ENCODE measurements around the gene WDR33.
"Not testable (repeated sequence)": the region's sequence is repeated elsewhere in the genome, so short reads cannot be mapped to it uniquely, and the experiment has no call there.

WDR33 gene

DNA sequence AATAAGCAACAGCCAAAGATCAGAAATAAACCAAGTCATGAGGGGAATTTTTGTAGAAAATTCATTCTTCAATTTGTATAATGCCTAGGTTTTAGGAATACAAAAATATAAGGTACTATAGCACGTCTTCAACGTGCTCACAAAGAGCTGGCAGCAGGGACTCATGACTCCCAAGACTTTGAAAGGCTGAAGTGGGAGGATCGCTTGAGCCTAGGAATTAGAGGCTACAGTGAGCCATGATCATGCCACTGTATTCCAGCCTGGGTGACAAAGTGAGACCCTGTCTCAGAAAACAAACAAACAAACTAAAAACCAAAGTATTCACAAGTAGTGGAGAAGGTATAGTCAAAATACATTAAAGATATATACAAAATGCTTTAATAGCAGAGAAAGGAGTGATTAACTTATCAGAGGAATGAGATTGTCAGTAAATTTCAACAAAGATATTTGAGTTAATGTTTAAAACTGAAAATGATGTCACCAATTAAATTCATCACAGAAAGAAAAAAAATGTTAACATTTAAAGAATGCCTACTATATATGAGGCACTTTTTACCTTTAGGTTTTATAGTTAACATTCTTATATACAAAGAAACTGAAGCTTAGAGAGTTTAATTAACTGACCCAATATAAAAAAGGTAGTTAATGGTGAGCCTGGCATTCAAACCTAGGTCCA, 3.2 kb downstream of the WDR33 start:
- no peak for DNase-seq

DNA sequence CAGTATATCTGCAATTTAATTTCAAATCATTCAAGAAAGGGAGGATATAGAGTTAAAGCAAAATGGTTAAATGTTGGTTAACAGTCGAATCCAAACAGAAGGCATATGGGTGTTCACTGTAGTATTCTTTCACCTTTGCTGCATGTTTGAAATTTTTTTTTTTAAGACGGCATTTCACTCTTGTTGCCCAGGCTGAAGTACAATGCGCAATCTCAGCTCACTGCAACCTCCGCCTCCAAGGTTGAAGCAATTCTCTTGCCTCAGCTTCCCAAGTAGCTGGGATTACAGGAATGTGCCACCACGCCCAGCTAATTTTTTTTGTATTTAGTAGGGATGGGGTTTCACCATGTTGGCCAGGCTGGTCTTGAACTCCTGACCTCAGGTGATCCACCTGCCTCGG, 4.1 kb downstream of the WDR33 start:
- DNase-seq: not testable (repeated sequence)

GRCh38 chr2:127805491-127805890, 5.5 kb downstream of the WDR33 start:
- DNase-seq: no peak

DNA sequence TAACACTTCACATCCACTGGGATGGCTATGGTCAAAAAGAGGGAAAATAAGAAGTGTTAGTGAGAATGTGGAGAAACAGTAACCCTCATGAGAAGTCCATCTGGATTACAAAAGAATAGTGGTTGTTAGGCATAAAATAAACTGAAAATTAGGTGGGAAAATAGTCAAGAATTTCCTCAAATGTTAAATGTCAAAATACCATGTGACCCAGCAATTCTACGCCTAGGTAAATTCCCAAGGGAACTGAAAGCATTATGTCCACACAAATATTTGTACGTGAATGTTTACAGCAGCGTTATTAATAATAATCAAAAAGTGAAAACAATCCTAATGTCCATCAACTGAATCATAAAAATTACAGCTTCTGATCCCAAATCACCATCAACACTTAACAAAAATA, 11.0 kb downstream of the WDR33 start:
- no peak for DNase-seq

GRCh38 chr2:127796389-127796788, 14.6 kb downstream of the WDR33 start:
- DNase-seq: no peak

GRCh38 chr2:127794901-127795300, 16.1 kb downstream of the WDR33 start:
- DNase-seq: not testable (repeated sequence)

DNA sequence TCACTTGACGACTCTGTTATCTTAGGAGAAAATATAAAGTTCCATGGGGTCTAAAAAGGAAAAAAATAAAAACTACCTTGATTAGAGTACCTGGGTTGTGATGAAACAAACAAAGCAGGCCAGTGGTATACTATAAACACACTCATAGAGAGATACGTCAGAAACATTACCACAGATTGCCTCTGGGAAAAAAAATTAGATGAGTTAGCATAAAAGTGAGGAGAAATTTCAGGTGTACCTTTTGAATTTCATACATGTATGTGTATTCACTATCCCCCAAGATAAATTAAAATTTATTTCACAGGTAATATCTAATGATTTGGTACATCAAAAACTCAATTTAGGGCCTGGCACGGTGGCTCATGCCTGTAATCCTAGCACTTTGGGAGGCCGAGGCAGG, 18.2 kb downstream of the WDR33 start:
- DNase-seq: no peak

- no peak for DNase-seq
These were observed 20.1 kb downstream of the WDR33 start for GRCh38 chr2:127790694-127791529.

DNA sequence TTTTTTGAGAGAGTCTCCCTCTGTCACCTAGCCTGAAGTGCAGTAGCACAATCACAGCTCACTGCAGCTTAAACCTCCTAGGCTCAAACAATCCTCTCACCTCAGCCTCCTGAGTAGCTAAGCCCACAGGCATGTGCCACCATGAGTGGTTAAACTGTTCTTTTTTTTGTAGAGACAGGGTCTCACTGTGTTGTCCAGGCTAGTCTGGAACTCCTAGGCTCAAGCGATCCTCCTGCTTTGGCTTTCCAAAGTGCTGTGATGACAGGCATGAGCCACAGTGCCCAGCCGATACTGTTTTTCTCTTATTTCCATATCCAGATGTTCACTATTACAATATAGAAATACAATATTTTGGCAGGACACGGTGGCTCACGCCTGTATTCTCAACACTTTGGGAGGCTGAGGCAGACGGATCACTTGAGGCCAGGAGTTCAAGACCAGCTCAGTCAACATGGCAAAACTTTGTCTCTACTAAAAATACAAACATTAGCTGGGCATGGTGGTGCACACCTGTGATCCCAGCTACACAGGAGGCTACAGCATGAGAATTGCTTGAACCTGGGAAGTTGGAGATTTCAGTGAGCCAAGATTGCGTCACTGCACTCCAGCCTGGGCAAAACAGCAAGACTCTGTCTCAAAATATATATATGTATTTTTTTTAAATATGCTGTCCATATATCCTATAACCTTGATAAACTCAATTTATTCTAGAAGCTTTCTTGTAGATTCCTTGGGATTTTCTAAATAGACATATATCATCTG, 24.7 kb downstream of the WDR33 start:
- no peak for DNase-seq

DNA sequence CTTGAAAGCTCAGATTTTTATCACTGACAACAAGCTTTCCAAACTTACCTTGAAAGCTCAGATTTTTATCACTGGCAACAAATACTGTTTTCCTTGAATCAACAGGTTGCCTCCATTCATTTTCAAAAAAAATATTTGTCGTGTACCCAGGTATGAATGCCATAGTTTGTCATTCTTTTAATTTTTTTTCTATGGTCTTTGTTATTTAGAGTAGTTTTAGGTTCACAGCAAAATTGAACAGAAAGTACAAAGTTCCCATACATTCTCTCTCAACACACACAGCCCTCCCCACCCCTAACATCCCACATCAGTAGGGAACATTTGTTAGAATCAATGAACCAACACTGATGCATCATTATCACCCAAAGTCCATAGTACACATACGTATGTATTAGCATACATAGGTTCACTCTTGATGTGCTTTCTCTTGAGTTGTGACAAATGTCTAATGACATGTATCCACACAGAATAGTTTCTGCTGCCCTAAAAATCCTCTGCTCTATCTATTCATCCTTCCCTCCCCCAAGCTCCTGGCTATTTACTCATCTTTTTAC, 25.9 kb downstream of the WDR33 start:
- no peak for DNase-seq

GRCh38 chr2:127783101-127783500, 27.9 kb downstream of the WDR33 start:
- no peak for DNase-seq

DNA sequence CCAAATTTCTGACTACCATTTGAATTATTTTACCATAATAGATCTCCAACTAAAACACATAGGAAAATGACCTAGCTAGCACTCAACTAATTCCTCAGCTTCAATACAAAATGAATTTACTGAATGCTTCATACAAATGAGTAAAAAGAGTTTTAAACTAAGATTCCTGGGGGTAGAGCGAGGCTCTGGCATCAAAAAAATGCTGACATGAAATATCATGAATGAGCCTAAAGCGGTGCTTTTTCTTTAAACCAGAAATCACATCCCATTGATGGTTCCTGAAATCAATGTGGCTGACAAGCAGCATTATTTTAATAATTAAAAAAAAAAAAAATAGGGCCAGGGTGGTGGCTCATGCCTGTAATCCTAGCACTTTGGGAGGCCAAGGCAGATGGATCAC, 32.1 kb downstream of the WDR33 start:
- DNase-seq: no peak

DNA sequence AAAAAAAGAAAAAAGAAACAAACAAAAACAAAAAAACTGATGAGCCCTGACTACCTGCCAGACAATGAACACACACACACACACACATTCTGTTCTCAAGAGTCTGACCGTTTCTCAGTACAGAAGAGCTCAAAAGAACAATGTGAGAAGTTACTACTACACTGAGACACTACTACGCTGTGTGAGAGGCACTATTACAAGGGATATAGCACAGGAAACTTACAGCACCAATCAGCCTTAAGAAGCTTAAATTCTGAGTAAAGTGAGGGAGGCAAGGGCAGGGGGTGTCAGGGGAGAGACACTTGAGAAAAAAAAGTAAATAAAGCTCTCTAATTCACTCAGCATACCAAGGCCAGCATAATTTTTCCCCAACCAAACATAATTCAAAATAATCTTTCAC, 32.5 kb downstream of the WDR33 start:
- DNase-seq: no peak

DNA sequence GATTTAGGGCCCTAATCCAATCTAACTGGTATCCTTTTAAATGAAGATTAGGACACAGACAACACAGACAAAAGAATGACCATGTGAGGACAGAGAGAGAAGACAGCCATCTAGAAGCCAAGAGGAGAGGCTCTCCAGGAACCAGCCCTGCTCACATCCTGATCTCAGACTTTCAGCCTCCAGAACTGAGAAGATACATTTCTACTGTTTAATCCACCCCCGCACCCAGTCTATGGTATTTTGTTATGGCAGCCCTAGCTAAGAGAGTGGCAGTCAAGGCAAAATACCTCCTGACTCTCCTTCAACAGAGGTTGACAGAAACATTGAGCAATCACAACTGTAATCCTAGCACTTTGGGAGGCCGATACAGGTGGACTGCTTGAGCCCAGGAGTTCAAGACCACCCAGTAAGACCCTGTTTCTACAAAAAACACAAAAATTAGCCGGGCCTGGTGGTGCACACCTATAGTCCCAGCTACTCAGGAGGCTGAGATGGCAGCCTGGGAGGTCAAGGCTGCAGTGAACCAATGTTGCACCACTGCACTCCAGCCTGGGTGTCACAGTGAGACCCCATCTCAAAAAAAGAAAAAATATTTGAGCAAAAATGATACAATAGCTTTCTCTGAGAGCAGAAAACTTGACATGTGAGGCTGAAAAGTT, 34.7 kb downstream of the WDR33 start:
- no peak for DNase-seq

- DNase-seq: no peak
These were observed 39.2 kb downstream of the WDR33 start for GRCh38 chr2:127771756-127772155.

GRCh38 chr2:127770973-127771735, 39.8 kb downstream of the WDR33 start:
- no peak for DNase-seq

GRCh38 chr2:127770534-127770933, 40.4 kb downstream of the WDR33 start:
- DNase-seq: not testable (repeated sequence)

DNA sequence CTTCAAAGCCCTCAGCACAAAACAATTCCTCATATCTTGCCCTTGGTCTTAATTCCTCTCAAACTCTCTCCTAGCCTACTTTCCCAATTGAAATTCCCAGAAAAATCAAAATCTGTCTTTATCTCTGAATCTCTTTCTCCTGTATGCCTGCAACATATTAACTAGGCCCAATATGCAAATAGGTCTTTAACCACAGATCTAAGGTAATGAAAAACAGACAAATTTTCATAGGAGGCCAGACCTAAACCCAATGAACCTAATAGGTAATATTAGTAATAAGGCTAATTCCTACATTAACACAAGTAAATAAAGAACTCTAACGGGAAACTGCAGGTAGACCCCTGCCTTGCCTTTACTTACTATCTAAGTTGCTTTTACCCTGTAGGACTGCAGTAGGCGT, 41.4 kb downstream of the WDR33 start:
- no peak for DNase-seq

- no peak for DNase-seq
These were observed 42.0 kb downstream of the WDR33 start for GRCh38 chr2:127768775-127769479.

DNA sequence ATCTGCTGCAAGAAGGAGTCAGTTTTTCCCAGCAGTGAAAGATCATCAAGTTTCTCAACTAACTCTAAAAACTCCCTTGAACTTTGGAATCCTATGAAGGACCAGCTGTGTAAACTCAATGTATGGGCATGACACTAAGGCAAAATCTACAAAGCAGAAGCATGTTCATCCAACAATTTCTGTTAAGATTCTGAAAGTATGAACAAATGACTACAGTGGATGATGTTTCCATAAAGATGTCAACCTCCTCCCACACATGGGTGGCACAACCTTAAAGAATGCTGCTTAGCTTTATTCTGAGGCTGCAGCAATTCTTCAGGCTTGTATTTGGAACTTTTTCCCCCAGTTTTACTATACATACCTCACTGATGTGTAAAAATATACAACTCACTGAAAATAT, 47.2 kb downstream of the WDR33 start:
- DNase-seq: no peak

- no peak for DNase-seq
These were observed 48.1 kb downstream of the WDR33 start for GRCh38 chr2:127762846-127763245.

Data from NCI-H2081 (cell line).